Small intestine (tissue), 7 donors: ENCODE data around the gene PDLIM5. TPM values are rescaled to one million over a fixed set of nuclear protein-coding genes. Genes with fewer than 3 reads are reported as not detected.

ENCODE experiments used
- DNase-seq, 2 donors: peaks; one replicate each; pipeline versions ENCODE4 v3.0.0 to v3.0.0-alpha.2; 2013
- FAIRE-seq: peaks from 2 replicates; lab custom pipeline; 2012; peaks lifted over from hg19 to GRCh38; lab: Jason Lieb, UNC
- H3K27ac ChIP-seq, 3 donors: one replicate each; pipeline ENCODE4 v1.5.1; 2013; ENCODE audit warnings: low read length in 2 of 3, mild to moderate bottlenecking in 2 of 3, control low read depth in 1 of 3, inconsistent platforms in 1 of 3, low read depth in 1 of 3, moderate library complexity in 1 of 3
- H3K27me3 ChIP-seq, 3 donors: one replicate each; pipeline ENCODE4 v1.6.1; 2013; ENCODE audit warnings: low read length in 3 of 3, inconsistent platforms in 1 of 3; ENCODE audit not compliant: control insufficient read depth in 3 of 3, insufficient read depth in 3 of 3
- H3K36me3 ChIP-seq, 3 donors: one replicate each; pipeline ENCODE4 v1.6.1; 2013; ENCODE audit warnings: low read length in 3 of 3, inconsistent platforms in 1 of 3, low read depth in 1 of 3, mild to moderate bottlenecking in 1 of 3, moderate library complexity in 1 of 3; ENCODE audit not compliant: control insufficient read depth in 3 of 3, insufficient read depth in 2 of 3
- H3K4me1 ChIP-seq, 3 donors: one replicate each; pipeline ENCODE4 v1.6.1; 2013; ENCODE audit warnings: low read length in 2 of 3, inconsistent platforms in 1 of 3, low read depth in 1 of 3, mild to moderate bottlenecking in 1 of 3, moderate library complexity in 1 of 3; ENCODE audit not compliant: control insufficient read depth in 3 of 3, insufficient read depth in 2 of 3
- H3K4me3 ChIP-seq, 3 donors: one replicate each; pipeline ENCODE4 v1.5.1; 2013; ENCODE audit warnings: low read length in 3 of 3, control low read depth in 1 of 3, inconsistent platforms in 1 of 3, low read depth in 1 of 3, mild to moderate bottlenecking in 1 of 3, moderate library complexity in 1 of 3
- H3K9me3 ChIP-seq, 2 donors: one replicate each; pipeline ENCODE4 v1.6.1; 2013; ENCODE audit warnings: low read depth in 1 of 2, low read length in 1 of 2; ENCODE audit not compliant: control insufficient read depth in 2 of 2, insufficient read depth in 1 of 2
- WGBS, 3 donors: extraction: QIAGEN DNeasy Blood & Tissue Kit; methylation state at CpG; one replicate each; pipeline ENCODE4 v1.1.7; 2013; 5-methylcytosine and 5-hydroxymethylcytosine counted together
- polyA plus RNA-seq, 4 donors: library from polyadenylated mRNA; stranded (reverse) in 3 of 4; unstranded in 1 of 4; fragments of 200-250 nt in 3 of 4; fragments of 120-200 nt in 1 of 4; gene quantifications; one replicate each; pipeline versions ENCODE4 v1.2.1 to v1.2.3, GENCODE V29; 2013
- donor health status: healthy with polysubstance abuse.
- donor health status: control.
- donor health status: control.
- donor health status: Bipolar disorder and iron deficiency.
- donor health status: healthy.

PDLIM5 gene
- polyA plus RNA-seq, 4 donors: 26.6 to 106 (median 61.5) TPM

DNA sequence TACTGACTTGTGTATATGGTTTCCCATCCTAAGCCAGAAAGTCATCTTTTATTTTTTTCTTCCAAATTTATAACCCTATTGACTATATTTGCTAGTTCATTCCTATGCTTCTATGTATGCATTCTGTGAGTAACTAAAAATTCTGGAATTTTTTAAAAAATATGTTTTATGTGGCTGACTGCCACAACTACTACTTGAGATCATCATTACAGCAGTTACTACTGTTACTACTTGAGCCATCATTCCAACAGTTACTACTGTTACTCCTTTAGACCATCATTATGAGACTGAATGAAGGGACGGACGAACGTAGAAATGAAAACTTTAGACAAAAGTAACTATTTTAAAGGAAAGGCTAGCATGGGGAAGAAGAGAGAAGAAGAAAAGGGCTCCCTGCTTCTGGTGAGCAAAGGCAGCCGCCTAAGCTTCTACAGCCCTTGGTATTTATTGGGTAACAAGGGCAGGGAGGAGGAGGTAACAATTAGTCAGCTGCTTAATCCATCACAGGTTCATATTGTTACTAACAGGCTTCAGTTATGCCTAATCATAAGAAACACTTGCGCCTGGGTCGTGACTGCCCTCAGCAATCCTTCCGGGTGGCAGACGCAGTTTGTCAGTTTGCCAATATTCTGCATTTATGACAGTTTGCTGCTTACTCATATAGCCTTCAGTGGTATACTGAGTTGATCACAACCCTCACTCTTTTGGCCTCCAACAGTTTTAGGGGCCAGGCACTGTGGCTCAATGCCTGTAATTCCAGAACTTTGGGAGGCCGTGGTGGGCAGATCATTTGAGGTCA lies 80.4 kb downstream of the PDLIM5 start:
- H3K27me3 ChIP-seq: no peaks in the 10 kb centered on the region
- WGBS, 3 donors: 69 to 89% (median 81%) methylated on average over 9 of the region's 9 CpGs
- DNase-seq (peak in 1 of 2 donors; percentile 69), FAIRE-seq (no peak)
- H3K36me3 ChIP-seq: peaks cover 0 to 8% (median 0%) of the 10 kb centered on the region in 3 donors
- H3K9me3 ChIP-seq: no peaks in the 10 kb centered on the region
- H3K27ac ChIP-seq: no peak overlapping the region
- no peak overlapping the region for H3K4me3 ChIP-seq
- peaks cover 4 to 25% (median 5%) of the 10 kb centered on the region in 3 donors for H3K4me1 ChIP-seq

GRCh38 chr4:94533405-94534223 lies 81.9 kb downstream of the PDLIM5 start:
- no peaks in the 10 kb centered on the region for H3K9me3 ChIP-seq
- DNase-seq (peak; percentile 58 to 64), FAIRE-seq (no peak)
- H3K36me3 ChIP-seq: peaks cover 0 to 8% (median 0%) of the 10 kb centered on the region in 3 donors
- no peak overlapping the region for H3K4me3 ChIP-seq
- H3K27me3 ChIP-seq: no peaks in the 10 kb centered on the region
- H3K27ac ChIP-seq: peak overlapping the region in 1 of 3 donors; percentile 57
- 14 to 54% (median 35%) methylated on average over 4 of the region's 4 CpGs for WGBS, 3 donors
- peaks cover 4 to 27% (median 5%) of the 10 kb centered on the region in 3 donors for H3K4me1 ChIP-seq

GRCh38 chr4:94534401-94535312 lies 82.9 kb downstream of the PDLIM5 start:
- H3K4me1 ChIP-seq: peaks cover 4 to 27% (median 5%) of the 10 kb centered on the region in 3 donors
- H3K9me3 ChIP-seq: no peaks in the 10 kb centered on the region
- DNase-seq: peak; percentile 37 to 42
- WGBS, 3 donors: 21 to 53% (median 26%) methylated on average over 5 of the region's 5 CpGs
- H3K27ac ChIP-seq: peak overlapping the region in 2 of 3 donors; percentile 34 to 57
- peaks cover 0 to 3% (median 0%) of the 10 kb centered on the region in 3 donors for H3K36me3 ChIP-seq
- H3K4me3 ChIP-seq: no peak overlapping the region
- no peaks in the 10 kb centered on the region for H3K27me3 ChIP-seq
- no peak for FAIRE-seq

DNA sequence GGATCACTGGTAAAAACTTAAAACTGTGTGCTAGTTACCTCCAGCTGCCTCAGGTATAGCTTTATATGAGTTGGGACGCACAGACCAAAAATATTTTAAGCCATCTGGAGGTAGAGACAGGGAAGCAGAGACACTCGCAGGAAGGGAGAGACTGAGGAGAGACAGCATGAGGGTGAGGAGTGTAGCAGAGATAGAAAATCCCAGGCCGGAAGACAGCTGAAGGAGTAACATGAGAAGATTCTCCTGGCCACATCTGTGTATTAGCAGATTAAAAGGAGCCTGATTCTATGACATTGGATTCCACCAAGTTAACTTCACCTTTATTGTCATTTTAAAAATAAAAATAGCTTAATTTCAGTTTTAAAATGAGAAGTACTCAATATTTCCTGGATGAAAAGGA lies 84.3 kb downstream of the PDLIM5 start:
- H3K4me3 ChIP-seq: no peak overlapping the region
- peaks cover 4 to 27% (median 5%) of the 10 kb centered on the region in 3 donors for H3K4me1 ChIP-seq
- no peak overlapping the region for H3K27ac ChIP-seq
- H3K9me3 ChIP-seq: no peaks in the 10 kb centered on the region
- no peak for DNase-seq
- no peak for FAIRE-seq
- H3K36me3 ChIP-seq: peaks cover 0 to 3% (median 0%) of the 10 kb centered on the region in 3 donors
- no peaks in the 10 kb centered on the region for H3K27me3 ChIP-seq
- 89 to 98% (median 95%) methylated on average over 3 of the region's 3 CpGs for WGBS, 3 donors

DNA sequence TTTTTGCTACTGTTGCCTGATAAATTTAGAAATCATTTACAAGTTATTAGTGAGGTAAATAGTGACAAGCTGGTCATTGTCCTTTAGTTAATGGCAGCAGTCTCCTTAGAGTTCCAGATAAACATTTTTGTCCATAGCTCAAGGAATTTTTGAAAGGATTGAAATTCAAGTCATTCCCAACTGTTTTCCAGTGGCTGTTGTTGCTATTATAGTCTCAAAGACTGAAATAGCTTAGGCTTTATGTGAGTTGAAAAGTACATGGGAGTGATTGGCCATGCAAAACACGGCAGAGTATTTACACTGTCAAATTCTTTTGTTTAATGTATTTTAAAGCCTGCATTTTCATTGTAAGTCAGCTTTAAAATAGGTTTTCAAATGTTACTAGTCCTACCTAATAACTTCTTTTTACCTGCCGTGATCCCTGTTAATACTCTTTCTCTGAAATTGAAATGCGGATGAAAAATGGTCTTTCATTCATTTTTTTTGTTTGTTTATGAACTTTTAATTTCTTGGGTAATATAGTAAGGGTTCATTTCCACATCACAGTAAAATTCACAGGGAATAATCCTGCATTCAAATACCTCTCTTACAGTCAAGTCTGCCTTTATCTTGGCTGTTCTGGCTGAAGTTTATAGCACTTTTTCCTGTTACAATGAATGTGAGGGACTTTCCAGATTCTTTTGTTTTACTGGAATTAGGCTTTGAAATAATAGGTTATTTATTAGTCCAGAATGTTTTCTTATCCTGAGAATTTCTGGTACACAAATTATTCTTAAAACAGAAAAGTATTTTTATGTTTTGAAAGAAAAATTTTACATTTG lies 85.1 kb downstream of the PDLIM5 start:
- Histone ChIP-seq H3K9me3 (no peaks in the 10 kb centered on the region), H3K27me3 (no peaks in the 10 kb centered on the region), H3K27ac (no peak overlapping the region), H3K4me3 (no peak overlapping the region), H3K36me3 (peaks cover 0 to 9% (median 0%) of the 10 kb centered on the region in 3 donors), H3K4me1 (peaks cover 4 to 27% (median 5%) of the 10 kb centered on the region in 3 donors)
- FAIRE-seq: no peak
- WGBS, 3 donors: 80 to 90% (median 85%) methylated on average over 3 of the region's 3 CpGs
- no peak for DNase-seq

DNA sequence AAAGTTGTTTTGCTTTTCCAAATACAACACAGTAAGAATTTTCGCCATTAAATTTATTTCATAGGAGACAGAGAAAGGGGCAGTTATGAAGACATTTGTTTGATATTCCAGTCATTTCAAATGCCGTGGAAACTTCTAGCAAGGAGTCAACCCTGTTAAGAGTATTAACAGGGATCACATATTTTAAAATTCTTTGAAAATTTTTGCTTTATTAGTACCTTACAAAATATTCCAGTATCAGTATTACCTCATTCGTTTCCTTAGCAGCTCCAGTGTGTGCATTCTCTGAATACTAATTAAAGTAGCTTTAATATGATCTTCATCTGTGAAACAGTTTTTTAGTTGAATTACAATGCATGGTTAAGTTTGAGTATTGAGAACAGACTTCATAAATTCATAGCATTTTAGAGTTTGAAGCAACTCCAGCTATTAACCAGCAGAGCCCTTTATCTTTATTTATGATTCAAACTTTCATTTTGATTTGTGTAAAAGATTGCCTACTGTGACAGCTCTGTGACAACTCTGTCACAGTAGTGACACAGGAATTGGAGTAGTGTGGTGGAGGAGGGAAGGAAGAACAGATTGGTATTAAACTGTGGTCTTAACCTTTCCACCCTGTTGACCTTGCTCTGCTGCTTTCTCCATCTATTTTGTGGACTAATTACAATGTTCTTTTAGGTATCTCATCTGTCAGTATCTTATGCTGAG lies 86.3 kb downstream of the PDLIM5 start:
- no peaks in the 10 kb centered on the region for H3K27me3 ChIP-seq
- peaks cover 4 to 27% (median 5%) of the 10 kb centered on the region in 3 donors for H3K4me1 ChIP-seq
- DNase-seq (no peak), FAIRE-seq (no peak)
- H3K9me3 ChIP-seq: no peaks in the 10 kb centered on the region
- no peak overlapping the region for H3K27ac ChIP-seq
- H3K4me3 ChIP-seq: no peak overlapping the region
- peaks cover 0 to 6% (median 0%) of the 10 kb centered on the region in 3 donors for H3K36me3 ChIP-seq
- 86 to 94% (median 93%) methylated on average over 3 of the region's 3 CpGs for WGBS, 3 donors

DNA sequence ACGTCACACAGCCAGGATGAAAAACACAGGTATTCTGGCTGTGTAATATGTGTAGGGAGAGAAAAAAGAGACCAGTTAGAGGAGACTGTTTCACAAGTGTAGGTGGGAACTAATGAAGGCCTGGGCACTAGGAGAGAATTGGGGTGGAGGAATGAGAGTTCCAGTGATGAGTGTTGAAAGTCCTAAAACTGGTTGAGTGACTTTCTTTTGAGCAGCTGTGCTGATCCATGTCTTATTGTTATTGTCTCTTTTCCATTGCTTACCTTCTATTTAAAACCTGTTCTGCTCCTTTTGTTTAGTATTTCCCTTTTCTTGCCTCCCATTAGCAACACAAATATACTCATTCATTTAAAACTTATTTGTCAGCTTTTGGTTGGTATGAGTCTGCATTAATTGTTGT lies 88.7 kb downstream of the PDLIM5 start:
- Histone ChIP-seq H3K27ac (no peak overlapping the region), H3K36me3 (peaks cover 0 to 10% (median 0%) of the 10 kb centered on the region in 3 donors), H3K4me1 (peaks cover 0 to 7% (median 2%) of the 10 kb centered on the region in 3 donors), H3K27me3 (no peaks in the 10 kb centered on the region), H3K4me3 (no peak overlapping the region), H3K9me3 (no peaks in the 10 kb centered on the region)
- no peak for DNase-seq
- FAIRE-seq: no peak
- 82 to 85% (median 84%) methylated on average over 1 of the region's 1 CpG for WGBS, 3 donors
